GM19372 (cell line): ENCODE data around the gene SLC12A8.

Experiments used
- ATAC-seq: cut with Tn5 transposase; IDR thresholded peaks from one replicate; pipeline ENCODE4 v1.9.1; 2021; ENCODE audit warnings: mild to moderate bottlenecking, low read depth, moderate library complexity; ENCODE audit not compliant: unreplicated experiment

Gene SLC12A8

GRCh38 chr3:125160606-125161371 lies 51.8 kb downstream of the SLC12A8 start:
- ATAC-seq = no peak

GRCh38 chr3:125157183-125157582 lies 55.4 kb downstream of the SLC12A8 start:
- ATAC-seq = no peak

- ATAC-seq = no peak
These were observed 56.1 kb downstream of the SLC12A8 start for GRCh38 chr3:125156456-125156855.

- ATAC-seq = no peak
These were observed 57.7 kb downstream of the SLC12A8 start for GRCh38 chr3:125154800-125155269.

GRCh38 chr3:125154110-125154509 lies 58.4 kb downstream of the SLC12A8 start:
- no peak for ATAC-seq

DNA sequence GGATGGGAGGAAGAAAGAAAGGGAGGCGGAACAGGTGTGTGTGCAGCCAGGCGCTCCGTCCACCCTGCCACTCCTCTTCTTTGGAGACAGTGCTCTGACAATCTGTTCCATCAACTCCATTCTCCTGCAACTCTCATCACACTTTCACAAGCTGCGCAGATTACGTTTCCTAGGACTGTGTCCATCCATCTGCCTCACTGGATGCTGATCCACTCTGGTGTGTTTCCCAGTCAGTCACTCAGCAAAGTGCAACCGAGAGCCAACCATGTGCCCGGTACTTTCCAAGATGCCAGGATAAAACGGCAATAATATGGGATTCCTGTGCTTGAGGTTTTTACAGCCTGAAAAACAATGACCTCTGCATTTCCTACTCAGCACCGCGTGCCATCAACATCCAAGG lies 59.6 kb downstream of the SLC12A8 start:
- ATAC-seq = no peak

DNA sequence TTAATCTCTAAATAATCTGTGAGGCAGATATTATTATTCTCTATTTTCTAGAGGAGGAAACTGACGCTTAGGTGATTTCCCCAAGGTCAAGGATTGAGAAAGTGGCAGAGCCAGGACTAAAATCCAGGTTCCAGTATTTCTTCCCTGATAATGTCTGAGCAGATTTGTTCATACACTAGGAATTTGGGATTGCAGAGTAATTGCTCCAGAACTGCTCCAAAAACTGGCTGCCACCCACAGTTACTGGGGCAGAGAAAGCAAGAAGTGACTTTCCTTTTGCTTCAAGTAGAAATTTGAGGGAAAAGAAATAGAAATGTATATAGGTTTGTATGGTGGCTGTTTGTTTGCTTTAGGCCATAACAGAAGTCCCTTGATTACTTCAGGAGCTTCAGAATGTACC lies 60.6 kb downstream of the SLC12A8 start:
- ATAC-seq = no peak

GRCh38 chr3:125151442-125151817 lies 61.1 kb downstream of the SLC12A8 start:
- no peak for ATAC-seq

- ATAC-seq = no peak
These were observed 61.8 kb downstream of the SLC12A8 start for GRCh38 chr3:125150525-125151441.

GRCh38 chr3:125149462-125149861 lies 63.1 kb downstream of the SLC12A8 start:
- ATAC-seq = no peak

- no peak for ATAC-seq
These were observed 63.7 kb downstream of the SLC12A8 start for GRCh38 chr3:125148836-125149235.

GRCh38 chr3:125148016-125148812 lies 64.3 kb downstream of the SLC12A8 start:
- ATAC-seq = no peak

- no peak for ATAC-seq
These were observed 65.1 kb downstream of the SLC12A8 start for GRCh38 chr3:125147491-125147820.

- ATAC-seq = no peak
These were observed 65.7 kb downstream of the SLC12A8 start for GRCh38 chr3:125146626-125147490.

GRCh38 chr3:125145751-125146475 lies 66.6 kb downstream of the SLC12A8 start:
- ATAC-seq = no peak

DNA sequence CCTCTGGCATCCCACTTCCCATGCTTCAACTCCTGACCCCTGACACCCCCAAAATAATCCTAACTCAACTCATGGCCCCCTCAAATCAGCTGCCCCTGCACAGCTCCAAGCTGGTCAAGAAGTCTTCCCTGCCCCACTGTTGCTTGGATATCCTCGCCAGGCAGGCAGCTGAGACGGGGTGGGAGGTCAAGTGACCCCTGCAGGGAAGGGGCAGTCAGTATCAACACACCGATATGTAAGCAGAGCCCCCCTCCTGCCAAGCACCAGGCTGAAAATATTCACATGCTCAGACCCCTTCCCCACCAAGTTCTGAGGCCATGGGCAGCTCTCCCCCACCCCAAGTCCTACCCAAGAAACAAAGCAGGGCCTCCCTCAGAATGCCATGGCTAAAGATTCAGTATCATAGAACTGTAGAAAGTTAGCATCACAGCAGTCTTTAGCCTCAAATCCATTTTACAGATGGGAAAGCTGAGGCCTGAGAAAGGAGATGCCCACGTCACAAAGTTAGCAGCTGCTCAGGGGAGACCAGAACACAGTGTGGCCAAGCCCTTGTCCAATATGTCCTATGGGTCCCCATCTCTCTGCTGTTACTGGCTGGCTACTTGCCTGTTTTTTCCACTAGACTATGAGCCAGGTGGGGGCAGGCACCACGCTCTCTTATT lies 67.8 kb downstream of the SLC12A8 start:
- ATAC-seq = no peak

- ATAC-seq = no peak
These were observed 68.4 kb downstream of the SLC12A8 start for GRCh38 chr3:125143982-125144652.

DNA sequence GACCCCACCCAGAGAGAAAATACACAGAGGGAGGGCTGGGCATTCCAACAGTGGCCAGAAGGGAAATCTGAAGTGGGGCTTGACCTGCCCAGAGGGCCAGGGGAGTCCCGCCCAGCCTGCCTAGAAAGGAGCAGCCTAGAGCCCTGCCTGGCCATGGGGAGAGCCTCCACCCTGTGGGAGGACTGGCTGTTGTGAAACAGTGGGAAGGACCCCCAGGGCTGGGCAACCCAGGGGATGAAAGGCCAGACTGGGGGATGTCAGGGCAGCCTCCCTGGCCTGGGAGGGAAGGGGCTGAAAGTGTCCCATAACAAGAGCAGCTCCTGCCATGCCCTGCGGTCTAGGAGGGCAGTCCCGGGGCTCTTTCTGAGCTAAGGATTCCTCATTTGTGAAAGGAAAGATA lies 69.0 kb downstream of the SLC12A8 start:
- ATAC-seq = no peak
